Trophoblast cell (in vitro differentiated cells and primary cell): ENCODE data around the gene CACNA2D3.

ENCODE experiments used
- DNase-seq, 2 donors: peaks; one replicate each; pipeline ENCODE4 v3.0.0-alpha.2; 2016
- H2AFZ ChIP-seq: 2 replicates; pipeline ENCODE4 v1.6.1; 2013; ENCODE audit warnings: low read length, moderate library complexity, mild to moderate bottlenecking; ENCODE audit not compliant: insufficient read depth, poor library complexity
- H2AK5ac ChIP-seq: 2 replicates; pipeline ENCODE4 v1.6.1; 2013; ENCODE audit warnings: mild to moderate bottlenecking, low read length
- H2BK120ac ChIP-seq: 2 replicates; pipeline ENCODE4 v1.6.1; 2013; ENCODE audit warnings: low read length, mild to moderate bottlenecking, moderate library complexity; ENCODE audit not compliant: insufficient read depth, poor library complexity
- H2BK12ac ChIP-seq: 2 replicates; pipeline ENCODE4 v1.6.1; 2013; ENCODE audit warnings: mild to moderate bottlenecking, low read length, moderate library complexity
- H2BK5ac ChIP-seq: 2 replicates; pipeline ENCODE4 v1.6.1; 2013; ENCODE audit warnings: low read length, low read depth, moderate library complexity, mild to moderate bottlenecking; ENCODE audit not compliant: poor library complexity
- H3K14ac ChIP-seq: 2 replicates; pipeline ENCODE4 v1.6.1; 2013; ENCODE audit warnings: mild to moderate bottlenecking, low read length
- H3K18ac ChIP-seq: 2 replicates; pipeline ENCODE4 v1.6.1; 2013; ENCODE audit warnings: mild to moderate bottlenecking, low read length
- H3K23ac ChIP-seq: 2 replicates; pipeline ENCODE4 v1.6.1; 2013; ENCODE audit warnings: low read length
- H3K27ac ChIP-seq: 2 replicates; pipeline ENCODE4 v1.5.1; 2013; ENCODE audit warnings: low read depth, mild to moderate bottlenecking, inconsistent platforms, low read length, moderate library complexity
- H3K27me3 ChIP-seq: 2 replicates; pipeline ENCODE4 v1.6.1; 2013; ENCODE audit warnings: inconsistent platforms, mild to moderate bottlenecking, low read length, moderate library complexity; ENCODE audit not compliant: insufficient read depth
- H3K36me3 ChIP-seq, 2 experiments: 1 replicate in 1 of 2; 2 replicates in 1 of 2; pipeline ENCODE4 v1.6.1; 2013; ENCODE audit warnings: low read length in 2 of 2, mild to moderate bottlenecking in 2 of 2, moderate library complexity in 1 of 2; ENCODE audit not compliant: insufficient read depth in 2 of 2, control insufficient read depth in 1 of 2
- H3K4ac ChIP-seq: 2 replicates; pipeline ENCODE4 v1.6.1; 2013; ENCODE audit warnings: low read depth, mild to moderate bottlenecking, low read length, moderate library complexity
- H3K4me1 ChIP-seq, 2 experiments: 1 replicate in 1 of 2; 2 replicates in 1 of 2; pipeline ENCODE4 v1.6.1; 2013; ENCODE audit warnings: low read length in 2 of 2, mild to moderate bottlenecking in 2 of 2, moderate library complexity in 1 of 2; ENCODE audit not compliant: insufficient read depth in 2 of 2, control insufficient read depth in 1 of 2
- H3K4me2 ChIP-seq: 2 replicates; pipeline ENCODE4 v1.6.1; 2013; ENCODE audit warnings: inconsistent platforms, mild to moderate bottlenecking, low read length, moderate library complexity
- H3K4me3 ChIP-seq: 2 replicates; pipeline ENCODE4 v1.5.1; 2013; ENCODE audit warnings: mild to moderate bottlenecking, low read depth, low read length, inconsistent platforms
- H3K79me1 ChIP-seq: one replicate; pipeline ENCODE4 v1.6.1; 2013; ENCODE audit warnings: low read length
- H3K79me2 ChIP-seq: 2 replicates; pipeline ENCODE4 v1.6.1; 2013; ENCODE audit warnings: low read length, mild to moderate bottlenecking; ENCODE audit not compliant: control insufficient read depth, insufficient read depth, poor library complexity
- H3K9ac ChIP-seq: 2 replicates; pipeline ENCODE4 v1.6.1; 2013; ENCODE audit warnings: mild to moderate bottlenecking, low read length
- H3K9me3 ChIP-seq: 2 replicates; pipeline ENCODE4 v1.6.1; 2013; ENCODE audit warnings: low read depth, mild to moderate bottlenecking, control low read depth, inconsistent platforms, low read length; ENCODE audit not compliant: insufficient read depth
- H4K12ac ChIP-seq: 2 replicates; pipeline ENCODE4 v1.6.1; 2013; ENCODE audit warnings: low read depth, mild to moderate bottlenecking, low read length, moderate library complexity
- H4K8ac ChIP-seq: 2 replicates; pipeline ENCODE4 v1.6.1; 2013; ENCODE audit warnings: low read depth, mild to moderate bottlenecking, low read length, moderate library complexity
- H4K91ac ChIP-seq: one replicate; pipeline ENCODE4 v1.6.1; 2013; ENCODE audit warnings: low read depth, mild to moderate bottlenecking, low read length, moderate library complexity
- WGBS: extraction: QIAGEN DNeasy Blood & Tissue Kit; methylation state at CpG from one replicate; pipeline ENCODE4 v1.1.7; 2013; ENCODE audit warnings: missing lambda C conversion rate; ENCODE audit not compliant: insufficient read length, insufficient coverage; ENCODE audit errors: extremely low coverage; 5-methylcytosine and 5-hydroxymethylcytosine counted together

CACNA2D3 gene

GRCh38 chr3:54202054-54202453 lies 79.7 kb downstream of the CACNA2D3 start:
- H4K8ac ChIP-seq, result no peak overlapping the region
- no peak overlapping the region for H2AFZ ChIP-seq
- no peak for DNase-seq
- H3K4me3 ChIP-seq, result no peak overlapping the region
- H4K12ac ChIP-seq, result no peak overlapping the region
- no peak overlapping the region for H2AK5ac ChIP-seq
- no peak overlapping the region for H3K4ac ChIP-seq
- H3K4me2 ChIP-seq, result no peak overlapping the region
- no peaks in the 10 kb centered on the region for H3K79me1 ChIP-seq
- H3K18ac ChIP-seq, result no peak overlapping the region
- no peak overlapping the region for H2BK120ac ChIP-seq
- H2BK5ac ChIP-seq, result no peak overlapping the region
- H2BK12ac ChIP-seq, result no peak overlapping the region
- H3K27me3 ChIP-seq, result no peaks in the 10 kb centered on the region
- no peak overlapping the region for H4K91ac ChIP-seq
- H3K14ac ChIP-seq, result no peak overlapping the region
- peaks cover 4% of the 10 kb centered on the region for H3K9me3 ChIP-seq
- H3K9ac ChIP-seq, result no peak overlapping the region
- H3K23ac ChIP-seq, result no peak overlapping the region
- no CpG with 5 or more reads among the region's 5 CpGs for WGBS
- H3K36me3 ChIP-seq, result no peaks in the 10 kb centered on the region
- H3K4me1 ChIP-seq, result no peaks in the 10 kb centered on the region
- no peaks in the 10 kb centered on the region for H3K79me2 ChIP-seq
- no peak overlapping the region for H3K27ac ChIP-seq

DNA sequence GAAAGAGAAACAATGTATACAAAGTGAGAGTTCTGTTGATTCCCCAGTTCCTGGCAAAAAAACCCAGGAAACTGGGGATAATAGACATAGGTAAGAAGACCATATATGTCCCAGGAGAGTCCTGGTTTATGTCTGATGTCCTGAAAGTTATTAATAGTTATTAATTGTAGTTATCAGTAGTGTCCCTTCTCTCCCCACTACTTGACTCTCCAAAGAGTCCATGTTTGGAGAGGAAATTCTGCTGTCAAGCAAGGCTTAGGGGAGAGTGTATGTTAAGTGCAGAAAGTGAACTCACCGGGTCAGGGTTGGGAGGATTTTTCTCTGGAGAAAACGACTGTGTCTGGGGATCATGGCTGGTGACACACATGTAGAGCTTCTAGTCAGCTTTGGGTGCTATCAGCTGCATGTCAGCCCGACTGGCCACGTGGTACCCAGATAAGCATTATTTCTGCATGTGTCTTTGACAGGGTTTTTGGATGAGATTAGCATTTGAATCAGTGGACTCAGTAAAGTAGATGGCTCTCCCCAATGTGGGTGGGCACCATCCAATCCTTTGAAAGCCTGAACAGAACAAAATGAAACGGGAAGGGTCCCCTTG lies 80.4 kb downstream of the CACNA2D3 start:
- Histone ChIP-seq H2AFZ (no peak overlapping the region), H4K8ac (no peak overlapping the region), H3K9ac (peak overlapping the region; percentile 68), H3K79me2 (no peaks in the 10 kb centered on the region), H3K4me2 (no peak overlapping the region), H3K79me1 (no peaks in the 10 kb centered on the region), H3K27me3 (no peaks in the 10 kb centered on the region), H3K9me3 (peaks cover 4% of the 10 kb centered on the region), H3K18ac (no peak overlapping the region), H2BK12ac (no peak overlapping the region), H3K23ac (no peak overlapping the region), H2AK5ac (no peak overlapping the region), H2BK5ac (no peak overlapping the region), H2BK120ac (no peak overlapping the region), H3K27ac (no peak overlapping the region), H3K4me1 (no peaks in the 10 kb centered on the region), H4K12ac (no peak overlapping the region), H3K14ac (no peak overlapping the region), H3K36me3 (no peaks in the 10 kb centered on the region), H3K4me3 (no peak overlapping the region), H4K91ac (no peak overlapping the region), H3K4ac (no peak overlapping the region)
- WGBS, result no CpG with 5 or more reads among the region's 5 CpGs
- no peak for DNase-seq

- Histone ChIP-seq H2AK5ac (no peak overlapping the region), H3K4me3 (no peak overlapping the region), H3K4ac (no peak overlapping the region), H3K14ac (no peak overlapping the region), H2BK5ac (no peak overlapping the region), H3K27me3 (no peaks in the 10 kb centered on the region), H4K12ac (no peak overlapping the region), H3K79me1 (no peaks in the 10 kb centered on the region), H3K79me2 (no peaks in the 10 kb centered on the region), H2BK12ac (no peak overlapping the region), H4K8ac (no peak overlapping the region), H3K9me3 (peaks cover 2% of the 10 kb centered on the region), H3K18ac (no peak overlapping the region), H3K23ac (no peak overlapping the region), H2AFZ (no peak overlapping the region), H3K9ac (no peak overlapping the region), H2BK120ac (no peak overlapping the region), H3K4me1 (no peaks in the 10 kb centered on the region), H3K36me3 (no peaks in the 10 kb centered on the region), H3K27ac (no peak overlapping the region), H3K4me2 (no peak overlapping the region), H4K91ac (no peak overlapping the region)
- no CpG with 5 or more reads among the region's 1 CpG for WGBS
- DNase-seq, result no peak
Observed at GRCh38 chr3:54206874-54207273, 84.5 kb downstream of the CACNA2D3 start.

- Histone ChIP-seq H4K12ac (no peak overlapping the region), H3K79me1 (no peaks in the 10 kb centered on the region), H3K4me1 (peaks cover 0 to 2% of the 10 kb centered on the region in 2 experiments), H3K4me3 (no peak overlapping the region), H3K27ac (no peak overlapping the region), H3K14ac (no peak overlapping the region), H4K8ac (no peak overlapping the region), H4K91ac (no peak overlapping the region), H2BK5ac (no peak overlapping the region), H3K9me3 (no peaks in the 10 kb centered on the region), H2BK120ac (no peak overlapping the region), H3K27me3 (no peaks in the 10 kb centered on the region), H2BK12ac (no peak overlapping the region), H3K4me2 (no peak overlapping the region), H3K79me2 (no peaks in the 10 kb centered on the region), H3K9ac (no peak overlapping the region), H3K4ac (no peak overlapping the region), H2AK5ac (no peak overlapping the region), H3K18ac (no peak overlapping the region), H2AFZ (no peak overlapping the region), H3K23ac (no peak overlapping the region), H3K36me3 (no peaks in the 10 kb centered on the region)
- WGBS, result no CpG with 5 or more reads among the region's 1 CpG
- DNase-seq, result no peak
Observed at GRCh38 chr3:54211097-54211496, 88.7 kb downstream of the CACNA2D3 start.
